Skeletal muscle tissue (tissue), 4 donors: ENCODE measurements around the gene BCAN. TPM values are rescaled to one million over a fixed set of nuclear protein-coding genes. Genes with fewer than 3 reads are reported as not detected.
A peak's percentile ranks its signal among the peaks of the same experiment; 100 is the strongest.
"Not testable (repeated sequence)": the region's sequence is repeated elsewhere in the genome, so short reads cannot be mapped to it uniquely, and the experiment has no call there.

ENCODE experiments used
- H3K27ac ChIP-seq: one replicate; pipeline ENCODE4 v1.7.0; 2013; ENCODE audit warnings: mild to moderate bottlenecking, low read depth, low read length, inconsistent platforms
- H3K27me3 ChIP-seq, 3 donors: one replicate each; pipeline ENCODE4 v1.7.0; 2013; ENCODE audit warnings: low read length in 3 of 3; ENCODE audit not compliant: control insufficient read depth in 3 of 3, insufficient read depth in 3 of 3
- H3K36me3 ChIP-seq, 3 donors: one replicate each; pipeline ENCODE4 v1.7.0; 2013; ENCODE audit warnings: low read length in 3 of 3; ENCODE audit not compliant: control insufficient read depth in 3 of 3, insufficient read depth in 3 of 3
- H3K4me1 ChIP-seq, 3 donors: one replicate each; pipeline ENCODE4 v1.7.0; 2013; ENCODE audit warnings: low read length in 3 of 3, mild to moderate bottlenecking in 3 of 3; ENCODE audit not compliant: control insufficient read depth in 3 of 3, insufficient read depth in 3 of 3
- H3K4me3 ChIP-seq, 3 donors: one replicate each; pipeline ENCODE4 v1.7.0; 2013; ENCODE audit warnings: low read length in 3 of 3
- H3K9ac ChIP-seq, 3 donors: one replicate each; pipeline ENCODE4 v1.7.0; 2013; ENCODE audit warnings: low read length in 3 of 3, mild to moderate bottlenecking in 3 of 3, moderate library complexity in 2 of 3, low read depth in 1 of 3
- H3K9me3 ChIP-seq, 3 donors: one replicate each; pipeline ENCODE4 v1.7.0; 2013; ENCODE audit warnings: low read length in 3 of 3; ENCODE audit not compliant: control insufficient read depth in 3 of 3
- total RNA-seq: library from RNA; depleted of rRNA; stranded (reverse); fragments of >200 nt; gene quantifications from one replicate; pipeline ENCODE4 v1.2.3, GENCODE V29; 2014
- donor health status: Osteomylitis.

BCAN gene
- total RNA-seq, 1 donor from 2014 or later, result under 0.01 TPM

DNA sequence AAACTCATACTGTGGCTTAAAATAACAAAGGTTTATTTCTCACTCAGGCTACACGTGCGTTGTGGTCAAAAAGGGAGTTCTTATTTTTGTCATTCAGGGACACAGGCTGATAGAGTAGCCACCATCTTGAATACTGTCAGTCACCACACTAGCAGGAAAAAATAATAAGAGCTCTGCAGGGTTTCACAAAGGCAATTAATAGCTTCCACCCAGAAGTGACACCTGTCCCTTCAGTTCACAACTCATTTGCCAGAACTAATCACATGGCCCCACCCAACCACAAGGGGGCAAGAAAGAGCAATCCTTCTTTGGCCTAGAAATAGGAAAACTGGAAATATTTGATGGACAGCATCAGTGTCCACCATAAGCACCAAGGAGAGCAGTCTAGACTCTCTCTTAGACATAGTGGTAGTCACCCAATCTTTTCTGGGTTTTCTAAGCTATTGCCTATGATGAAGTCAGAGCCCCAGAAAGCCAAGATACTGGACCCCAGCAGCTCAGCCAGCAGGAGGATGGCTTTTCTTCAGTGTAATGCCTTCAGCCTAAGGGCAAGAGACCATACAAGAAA lies 14.5 kb upstream of the BCAN start:
- Histone ChIP-seq H3K27me3 (peaks cover 43 to 48% (median 47%) of the 10 kb centered on the region in 3 donors), H3K9ac (no peak overlapping the region), H3K9me3 (no peaks in the 10 kb centered on the region), H3K27ac (no peak overlapping the region), H3K4me3 (no peak overlapping the region), H3K4me1 (peaks cover 16 to 20% (median 18%) of the 10 kb centered on the region in 3 donors), H3K36me3 (no peaks in the 10 kb centered on the region)

DNA sequence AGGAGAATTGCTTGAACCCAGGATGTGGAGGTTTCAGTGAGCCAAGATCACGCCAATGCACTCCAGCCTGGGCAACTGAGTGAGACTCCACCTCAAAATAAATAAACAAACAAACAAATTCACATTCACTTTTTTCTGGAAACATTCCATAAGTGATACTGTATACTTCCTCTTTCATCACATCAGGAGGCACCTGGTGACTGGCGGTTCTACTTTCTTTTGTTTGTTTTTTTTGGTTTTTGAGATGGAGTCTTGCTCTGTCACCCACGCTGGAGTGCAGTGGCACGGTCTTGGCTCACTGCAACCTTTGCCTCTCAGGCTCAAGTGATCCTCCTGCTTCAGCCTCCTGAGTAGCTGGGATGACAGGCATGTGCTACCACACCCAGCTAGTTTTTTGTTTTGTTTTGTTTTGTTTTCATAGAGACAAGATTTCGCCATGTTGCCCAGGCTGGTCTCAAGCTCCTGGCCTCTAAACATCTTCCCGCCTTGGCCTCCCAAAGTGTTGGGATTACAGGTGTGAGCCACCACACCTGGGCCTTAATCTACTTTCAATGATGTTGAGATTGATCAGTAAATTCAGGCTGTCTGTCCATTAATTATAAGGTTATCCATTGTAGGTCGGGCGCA lies 12.0 kb upstream of the BCAN start:
- Histone ChIP-seq H3K9me3 (no peaks in the 10 kb centered on the region), H3K27ac (no peak overlapping the region), H3K9ac (no peak overlapping the region), H3K4me1 (peaks cover 7 to 8% (median 7%) of the 10 kb centered on the region in 3 donors), H3K36me3 (no peaks in the 10 kb centered on the region), H3K27me3 (peaks cover 29 to 41% (median 40%) of the 10 kb centered on the region in 3 donors), H3K4me3 (no peak overlapping the region)

DNA sequence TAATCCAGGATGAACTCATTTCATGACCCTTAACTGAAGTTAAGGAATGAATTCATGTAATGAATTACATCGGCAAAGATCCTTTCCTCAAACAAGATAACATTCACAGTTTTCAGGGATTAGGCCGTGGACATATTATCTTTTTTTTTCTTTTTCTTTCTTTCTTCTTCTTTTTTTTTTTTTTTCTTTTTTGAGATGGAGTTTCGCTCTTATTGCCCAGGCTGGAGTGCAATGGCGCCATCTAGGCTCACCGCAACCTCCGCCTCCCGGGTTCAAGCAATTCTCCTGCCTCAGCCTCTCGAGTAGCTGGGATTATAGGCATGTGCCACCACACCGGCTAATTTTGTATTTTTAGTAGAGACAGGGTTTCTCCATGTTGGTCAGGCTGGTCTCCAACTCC lies 10.8 kb upstream of the BCAN start:
- not testable (repeated sequence) for H3K9ac ChIP-seq, H3K4me1 ChIP-seq, H3K4me3 ChIP-seq, H3K27ac ChIP-seq, H3K36me3 ChIP-seq, H3K9me3 ChIP-seq
- peaks cover 18 to 36% (median 28%) of the 10 kb centered on the region in 3 donors for H3K27me3 ChIP-seq

DNA sequence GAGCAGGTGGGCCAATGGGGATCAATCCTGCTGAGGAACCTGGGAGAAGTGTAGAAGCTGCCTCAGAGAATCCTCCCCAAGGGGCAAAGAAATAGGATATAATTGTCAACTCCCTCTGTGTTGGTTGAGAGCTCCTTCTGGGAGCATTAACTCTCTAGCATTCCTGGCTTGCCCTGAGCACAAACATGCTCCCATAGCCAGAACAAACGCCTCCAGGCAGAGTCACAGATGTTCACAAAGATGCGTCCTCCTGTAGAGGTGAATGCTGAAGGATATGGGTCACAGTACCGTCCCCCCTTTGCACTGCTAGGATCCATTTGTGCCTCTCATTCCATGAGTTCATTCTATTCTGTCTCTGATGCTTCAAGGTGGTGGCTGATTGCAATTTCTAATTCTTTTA lies 9.6 kb upstream of the BCAN start:
- H3K27ac ChIP-seq, result no peak overlapping the region
- no peak overlapping the region for H3K4me3 ChIP-seq
- H3K4me1 ChIP-seq, result no peaks in the 10 kb centered on the region
- H3K9me3 ChIP-seq, result no peaks in the 10 kb centered on the region
- no peak overlapping the region for H3K9ac ChIP-seq
- peaks cover 12 to 35% (median 22%) of the 10 kb centered on the region in 3 donors for H3K27me3 ChIP-seq
- no peaks in the 10 kb centered on the region for H3K36me3 ChIP-seq

DNA sequence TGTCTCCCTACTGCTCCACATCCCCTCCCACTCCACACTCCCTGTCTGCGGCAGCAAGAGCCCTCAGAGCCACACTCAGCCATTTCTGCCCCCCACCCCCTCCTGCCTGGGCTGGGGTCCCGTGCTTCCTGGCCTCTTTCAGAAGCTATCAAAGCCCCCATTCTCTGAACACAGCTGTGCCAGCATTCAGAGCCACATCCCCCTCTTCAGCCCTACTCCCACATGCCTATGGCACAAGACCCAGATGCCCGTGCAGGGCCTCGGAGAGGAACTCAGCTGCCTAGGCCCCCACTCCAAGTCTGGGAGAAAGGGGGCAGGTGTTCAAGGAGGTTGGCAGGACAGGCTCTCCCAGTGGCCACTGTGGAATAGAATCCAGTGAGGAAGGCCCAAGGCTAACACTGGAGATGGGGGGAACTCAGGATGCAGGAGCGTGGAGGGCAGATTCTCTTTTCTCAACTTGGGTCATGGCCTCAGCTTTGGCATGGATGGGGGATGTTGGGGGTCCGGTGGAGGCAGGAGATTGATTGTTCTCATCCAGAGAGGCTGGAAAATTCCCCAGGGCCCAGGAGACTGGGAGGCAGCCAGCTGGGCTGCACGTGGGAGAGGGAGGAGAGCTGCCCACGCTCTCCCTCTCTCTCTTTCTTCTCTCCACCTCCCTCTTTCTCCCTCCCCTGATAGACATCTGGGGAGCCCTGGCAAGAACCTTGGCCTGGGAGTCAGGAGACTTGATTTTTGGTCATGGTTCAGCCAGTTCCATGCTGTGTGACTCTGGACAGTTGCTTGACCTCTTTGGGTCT lies 3.5 kb upstream of the BCAN start:
- peaks cover 17 to 34% (median 33%) of the 10 kb centered on the region in 3 donors for H3K4me1 ChIP-seq
- no peak overlapping the region for H3K9ac ChIP-seq
- no peak overlapping the region for H3K4me3 ChIP-seq
- peaks cover 36 to 58% (median 38%) of the 10 kb centered on the region in 3 donors for H3K27me3 ChIP-seq
- H3K9me3 ChIP-seq, result no peaks in the 10 kb centered on the region
- no peak overlapping the region for H3K27ac ChIP-seq
- H3K36me3 ChIP-seq, result no peaks in the 10 kb centered on the region

DNA sequence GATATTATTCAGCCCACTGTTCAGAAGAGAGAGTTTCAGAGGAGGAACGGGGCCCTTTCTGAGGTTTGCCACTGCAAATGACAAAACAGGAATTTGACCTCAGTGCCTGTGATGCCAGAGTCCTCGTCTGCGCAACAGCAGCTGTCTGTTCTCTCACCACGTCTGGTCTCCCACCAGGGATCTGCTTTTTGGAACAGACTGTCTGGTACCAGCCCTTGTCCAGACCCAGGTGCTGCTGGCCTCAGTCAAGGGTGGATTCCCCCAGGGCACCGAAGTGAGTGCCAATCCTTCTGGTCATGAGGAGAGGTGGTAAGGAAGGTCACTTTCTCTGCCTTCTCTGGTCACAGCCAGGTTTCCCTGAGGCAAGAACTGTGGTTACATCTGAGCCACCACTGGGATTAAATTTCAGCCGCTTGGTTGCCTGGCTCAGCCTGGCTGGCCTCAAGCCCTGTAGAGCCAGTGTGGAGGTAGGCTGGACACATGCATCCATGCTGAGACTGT lies 2.3 kb upstream of the BCAN start:
- peak overlapping the region in 1 of 3 donors; percentile 29 for H3K4me3 ChIP-seq
- H3K9me3 ChIP-seq, result no peaks in the 10 kb centered on the region
- no peaks in the 10 kb centered on the region for H3K36me3 ChIP-seq
- peaks cover 17 to 34% (median 33%) of the 10 kb centered on the region in 3 donors for H3K4me1 ChIP-seq
- peak overlapping the region; percentile 66 for H3K27ac ChIP-seq
- peak overlapping the region in 1 of 3 donors; percentile 54 for H3K9ac ChIP-seq
- peaks cover 38 to 61% (median 46%) of the 10 kb centered on the region in 3 donors for H3K27me3 ChIP-seq

DNA sequence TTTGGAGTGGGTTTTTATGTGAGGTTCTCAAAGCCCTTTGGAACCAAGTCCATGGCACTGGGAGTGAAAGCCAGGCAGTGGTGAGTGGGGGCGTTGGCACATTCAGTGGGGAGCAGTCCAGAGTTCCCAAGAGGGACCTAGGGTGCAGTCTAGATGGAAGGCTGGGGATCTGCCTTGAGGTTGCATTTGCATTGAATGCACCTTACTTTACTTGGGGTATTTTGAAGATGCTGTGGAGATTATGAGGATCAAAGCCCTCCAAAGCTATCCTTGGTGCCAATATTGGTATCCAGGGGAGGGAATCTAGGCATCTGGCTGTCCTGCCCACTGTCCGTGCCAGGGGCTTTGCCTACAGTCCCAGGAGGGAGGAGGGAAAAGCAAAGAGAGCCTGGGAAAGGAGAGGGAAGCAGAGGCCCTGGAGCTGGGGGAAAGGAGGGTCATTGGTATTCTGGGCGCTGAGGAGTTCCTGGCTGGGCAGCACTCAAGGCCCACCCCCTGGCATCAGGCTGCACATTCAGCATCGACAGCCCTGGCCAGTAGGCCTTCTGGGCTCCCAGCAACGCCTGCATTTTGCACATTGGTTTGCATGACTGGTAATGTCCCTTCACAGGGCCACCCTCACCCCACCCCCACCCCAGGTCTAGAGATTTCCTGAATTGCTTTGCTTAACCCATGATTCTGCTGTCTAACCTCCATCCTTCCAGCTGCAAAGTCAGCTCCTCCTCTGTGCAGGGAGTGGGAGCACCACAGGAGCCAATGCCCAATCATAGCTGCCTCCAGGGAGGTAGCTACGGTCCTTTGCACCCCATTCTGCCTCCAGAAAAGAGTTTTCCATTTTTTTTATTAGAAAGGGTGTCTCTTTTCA lies 843 bp upstream of the BCAN start:
- Histone ChIP-seq H3K27ac (no peak overlapping the region), H3K9ac (no peak overlapping the region), H3K36me3 (no peaks in the 10 kb centered on the region), H3K9me3 (no peaks in the 10 kb centered on the region), H3K4me1 (peaks cover 17 to 34% (median 33%) of the 10 kb centered on the region in 3 donors), H3K27me3 (peaks cover 48 to 68% (median 55%) of the 10 kb centered on the region in 3 donors), H3K4me3 (no peak overlapping the region)

DNA sequence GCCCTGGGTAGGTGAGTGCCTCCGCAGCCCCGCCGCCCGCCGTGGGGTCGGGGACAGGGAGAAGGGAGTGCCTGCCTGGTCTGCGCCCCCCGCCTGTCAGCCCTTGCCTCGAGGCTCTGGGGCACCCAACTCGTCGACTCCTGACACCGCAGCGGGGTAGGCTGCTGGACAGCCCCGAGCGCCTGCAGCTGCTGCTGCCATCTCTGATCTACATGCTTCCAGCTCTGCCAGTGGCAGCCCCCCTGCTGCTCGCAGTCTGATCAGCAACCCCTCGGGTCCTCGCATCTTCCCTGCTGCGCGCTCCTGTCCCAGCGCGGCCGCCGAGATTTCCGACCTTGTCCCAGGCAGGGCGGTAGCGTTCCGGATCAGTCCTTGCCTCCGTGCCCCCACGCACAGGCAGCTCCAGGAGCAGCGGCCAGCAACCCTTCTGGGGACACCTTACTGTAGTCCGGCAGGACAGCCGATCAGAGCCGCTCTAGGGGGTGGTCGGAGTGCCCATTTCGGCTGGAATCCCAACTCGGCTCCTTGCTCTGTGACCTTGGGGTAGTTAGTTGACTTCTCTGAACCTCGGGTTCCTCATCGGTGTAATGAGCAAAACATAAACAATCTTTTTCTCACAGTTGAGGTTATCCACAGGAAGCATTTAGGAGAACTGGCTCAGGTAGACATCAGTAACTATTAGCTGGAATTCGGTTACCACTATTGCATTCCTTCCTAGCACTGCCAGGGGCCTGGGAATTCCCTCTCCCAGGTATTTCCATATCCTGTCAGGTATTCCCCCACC lies 540 bp downstream of the BCAN start:
- H3K27ac ChIP-seq, result no peak overlapping the region
- no peaks in the 10 kb centered on the region for H3K9me3 ChIP-seq
- no peak overlapping the region for H3K9ac ChIP-seq
- H3K4me1 ChIP-seq, result peaks cover 17 to 34% (median 33%) of the 10 kb centered on the region in 3 donors
- peak overlapping the region in 1 of 3 donors; percentile 41 for H3K4me3 ChIP-seq
- no peaks in the 10 kb centered on the region for H3K36me3 ChIP-seq
- peaks cover 61 to 76% (median 68%) of the 10 kb centered on the region in 3 donors for H3K27me3 ChIP-seq
